HG02943 (cell line): Measurements from ENCODE around the gene RRM1.

Experiments
- ATAC-seq: cut with Tn5 transposase; IDR thresholded peaks from one replicate; pipeline ENCODE4 v1.9.1; 2021; ENCODE audit warnings: mild to moderate bottlenecking, low read depth, moderate library complexity; ENCODE audit not compliant: unreplicated experiment

Gene RRM1

GRCh38 chr11:4074266-4074665 lies 20.3 kb upstream of the RRM1 start:
- ATAC-seq, result no peak

GRCh38 chr11:4076774-4077173 lies 17.8 kb upstream of the RRM1 start:
- no peak for ATAC-seq

GRCh38 chr11:4083198-4083597 lies 11.4 kb upstream of the RRM1 start:
- ATAC-seq, result no peak

- no peak for ATAC-seq
These were observed 10.0 kb upstream of the RRM1 start for GRCh38 chr11:4084406-4085125.

GRCh38 chr11:4085575-4085974 lies 9.0 kb upstream of the RRM1 start:
- ATAC-seq, result no peak

GRCh38 chr11:4086575-4087353 lies 7.8 kb upstream of the RRM1 start:
- ATAC-seq, result no peak

- no peak for ATAC-seq
These were observed 7.0 kb upstream of the RRM1 start for GRCh38 chr11:4087551-4087950.

- ATAC-seq, result no peak
These were observed 4.3 kb upstream of the RRM1 start for GRCh38 chr11:4090258-4090657.

- no peak for ATAC-seq
These were observed 2.6 kb upstream of the RRM1 start for GRCh38 chr11:4092026-4092425.

- ATAC-seq, result no peak
These were observed 866 bp upstream of the RRM1 start for GRCh38 chr11:4093519-4094347.

- no peak for ATAC-seq
These were observed 1.1 kb downstream of the RRM1 start for GRCh38 chr11:4095509-4096230.

- ATAC-seq, result no peak
These were observed 3.5 kb downstream of the RRM1 start for GRCh38 chr11:4098026-4098621.

- ATAC-seq, result no peak
These were observed 8.1 kb downstream of the RRM1 start for GRCh38 chr11:4102711-4103110.

- no peak for ATAC-seq
These were observed 8.7 kb downstream of the RRM1 start for GRCh38 chr11:4103269-4103668.

- ATAC-seq, result no peak
These were observed 11.3 kb downstream of the RRM1 start for GRCh38 chr11:4105916-4106315.

- ATAC-seq, result no peak
These were observed 17.2 kb downstream of the RRM1 start for GRCh38 chr11:4111834-4112233.

- no peak for ATAC-seq
These were observed 20.5 kb downstream of the RRM1 start for GRCh38 chr11:4115128-4115527.

- no peak for ATAC-seq
These were observed 23.5 kb downstream of the RRM1 start for GRCh38 chr11:4118107-4118506.

GRCh38 chr11:4123218-4123617 lies 28.6 kb downstream of the RRM1 start:
- ATAC-seq, result no peak

- ATAC-seq, result no peak
These were observed 30.5 kb downstream of the RRM1 start for GRCh38 chr11:4125141-4125540.
